ENCODE measurements around the gene CD82. TPM values are rescaled to one million over a fixed set of nuclear protein-coding genes. Genes with fewer than 3 reads are reported as not detected.

The CD82 gene
- total and polyA plus RNA-seq, 12 donors, result 18.5 to 70.4 (median 35.2) TPM

- H3K36me3 ChIP-seq, result peaks cover 0 to 29% (median 0%) of the 10 kb centered on the region in 9 donors
- no peaks in the 10 kb centered on the region for H3K27me3 ChIP-seq
- ATAC-seq (no peak), DNase-seq (no peak)
- peaks cover 6 to 44% (median 32%) of the 10 kb centered on the region in 9 donors for H3K4me1 ChIP-seq
- H3K4me3 ChIP-seq, result no peak overlapping the region
- intact Hi-C loops (cut with DNase I), result no loop called here
- no peak overlapping the region for H3K27ac ChIP-seq
- no peaks in the 10 kb centered on the region for H3K9me3 ChIP-seq
- TF ChIP-seq, protein P1, sequence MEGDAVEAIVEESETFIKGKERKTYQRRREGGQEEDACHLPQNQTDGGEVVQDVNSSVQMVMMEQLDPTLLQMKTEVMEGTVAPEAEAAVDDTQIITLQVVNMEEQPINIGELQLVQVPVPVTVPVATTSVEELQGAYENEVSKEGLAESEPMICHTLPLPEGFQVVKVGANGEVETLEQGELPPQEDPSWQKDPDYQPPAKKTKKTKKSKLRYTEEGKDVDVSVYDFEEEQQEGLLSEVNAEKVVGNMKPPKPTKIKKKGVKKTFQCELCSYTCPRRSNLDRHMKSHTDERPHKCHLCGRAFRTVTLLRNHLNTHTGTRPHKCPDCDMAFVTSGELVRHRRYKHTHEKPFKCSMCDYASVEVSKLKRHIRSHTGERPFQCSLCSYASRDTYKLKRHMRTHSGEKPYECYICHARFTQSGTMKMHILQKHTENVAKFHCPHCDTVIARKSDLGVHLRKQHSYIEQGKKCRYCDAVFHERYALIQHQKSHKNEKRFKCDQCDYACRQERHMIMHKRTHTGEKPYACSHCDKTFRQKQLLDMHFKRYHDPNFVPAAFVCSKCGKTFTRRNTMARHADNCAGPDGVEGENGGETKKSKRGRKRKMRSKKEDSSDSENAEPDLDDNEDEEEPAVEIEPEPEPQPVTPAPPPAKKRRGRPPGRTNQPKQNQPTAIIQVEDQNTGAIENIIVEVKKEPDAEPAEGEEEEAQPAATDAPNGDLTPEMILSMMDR (IDR thresholded peaks at IDR 0.05), result no peak
- WGBS, 2 donors, result 85% methylated on average over 3 of the region's 3 CpGs
Observed at GRCh38 chr11:44589301-44589700, 23.8 kb downstream of the CD82 start.

DNA sequence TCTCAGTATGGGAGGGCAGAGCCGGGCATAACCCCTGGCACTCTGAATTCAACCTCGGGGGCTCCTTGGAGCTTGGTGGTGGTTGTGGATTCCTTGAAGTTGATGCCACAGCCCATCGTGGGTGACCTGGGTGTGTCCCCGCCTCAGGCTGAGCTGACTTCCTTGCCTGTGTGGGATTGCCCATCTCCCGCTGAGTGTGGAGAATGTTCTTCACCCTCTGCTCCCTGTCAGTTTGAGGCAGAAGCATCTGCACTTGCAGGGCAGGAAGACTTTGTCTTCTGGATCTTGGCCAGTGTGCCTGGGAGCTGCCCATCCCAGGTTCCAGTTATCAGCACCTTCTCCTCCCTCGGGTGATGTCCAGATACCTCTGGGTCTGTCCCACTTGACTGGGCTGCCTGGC is 25.3 kb downstream of the CD82 start:
- H3K36me3 ChIP-seq, result peaks cover 0 to 26% (median 0%) of the 10 kb centered on the region in 9 donors
- intact Hi-C loops (cut with DNase I), result no loop called here
- peak overlapping the region in 1 of 10 donors; percentile 82 for H3K27ac ChIP-seq
- TF ChIP-seq, protein P1 (IDR thresholded peaks at IDR 0.05), result no peak
- no peaks in the 10 kb centered on the region for H3K9me3 ChIP-seq
- no peak for DNase-seq
- H3K4me3 ChIP-seq, result no peak overlapping the region
- no peak for ATAC-seq
- WGBS, 2 donors, result 64 to 70% methylated on average over 6 of the region's 6 CpGs
- peaks cover 6 to 41% (median 26%) of the 10 kb centered on the region in 9 donors for H3K4me1 ChIP-seq
- no peaks in the 10 kb centered on the region for H3K27me3 ChIP-seq

GRCh38 chr11:44591557-44591956 is 26.1 kb downstream of the CD82 start:
- 87 to 92% methylated on average over 4 of the region's 4 CpGs for WGBS, 2 donors
- ATAC-seq (no peak), DNase-seq (no peak)
- Histone ChIP-seq H3K9me3 (no peaks in the 10 kb centered on the region), H3K27me3 (no peaks in the 10 kb centered on the region), H3K4me1 (peaks cover 12 to 49% (median 32%) of the 10 kb centered on the region in 9 donors), H3K4me3 (no peak overlapping the region), H3K36me3 (peaks cover 0 to 26% (median 0%) of the 10 kb centered on the region in 9 donors), H3K27ac (peak overlapping the region in 3 of 10 donors; percentile 10 to 82 (median 60))
- intact Hi-C loops (cut with DNase I), result no loop called here
- TF ChIP-seq, protein P1 (IDR thresholded peaks at IDR 0.05), result no peak

DNA sequence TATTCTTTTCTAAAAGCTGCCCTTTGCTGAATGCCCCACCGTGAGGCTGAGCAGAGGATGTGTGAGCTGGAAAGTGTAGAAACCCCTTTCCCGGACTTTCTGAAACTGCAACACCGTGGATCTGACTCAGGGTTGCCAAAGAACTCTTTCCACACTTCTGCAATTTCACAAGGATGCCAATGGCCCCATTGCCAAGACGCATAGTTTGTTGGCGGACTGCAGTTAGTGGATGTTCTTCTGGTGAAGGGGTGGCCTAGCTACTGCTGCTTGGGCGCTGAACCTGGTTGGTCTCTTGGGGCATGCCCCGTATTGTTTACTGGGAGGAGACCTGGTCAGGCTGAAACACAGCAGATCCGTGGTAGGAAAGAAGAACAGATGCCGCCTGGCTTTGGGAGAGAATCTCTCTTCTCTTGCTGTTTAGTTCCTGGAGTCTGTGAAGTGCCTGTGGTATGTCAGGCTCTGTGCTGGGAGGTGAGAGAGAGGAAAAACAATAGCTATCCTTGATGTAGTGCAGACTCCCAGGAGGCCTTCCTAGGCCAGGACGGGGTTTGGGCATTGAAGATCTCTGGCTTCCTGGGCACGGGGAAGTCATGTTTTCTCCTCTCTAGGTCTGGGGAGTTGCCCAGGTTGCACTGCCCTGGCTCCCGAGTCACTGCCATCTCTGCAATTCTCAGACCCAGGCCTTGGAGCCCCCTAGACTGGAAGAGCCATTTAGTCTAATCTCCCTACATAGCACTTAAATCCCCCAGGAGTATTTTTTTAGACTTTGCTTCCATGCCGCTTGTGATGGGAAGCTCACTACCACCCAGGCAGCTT is 26.9 kb downstream of the CD82 start:
- DNase-seq (no peak), ATAC-seq (peak in 2 of 8 donors; percentile 18 to 56)
- Histone ChIP-seq H3K9me3 (no peaks in the 10 kb centered on the region), H3K4me3 (no peak overlapping the region), H3K27me3 (no peaks in the 10 kb centered on the region), H3K4me1 (peaks cover 12 to 56% (median 40%) of the 10 kb centered on the region in 9 donors), H3K36me3 (peaks cover 0 to 23% (median 0%) of the 10 kb centered on the region in 9 donors), H3K27ac (peak overlapping the region in 4 of 10 donors; percentile 10 to 82 (median 44))
- intact Hi-C loops (cut with DNase I), result no loop called here
- TF ChIP-seq, protein P1 (IDR thresholded peaks at IDR 0.05), result no peak
- WGBS, 2 donors, result 64 to 72% methylated on average over 13 of the region's 13 CpGs

All from heart right ventricle (tissue), 16 donors.